Suppressor macrophage treated with lipopolysaccharide for 1 hour (primary cell): ENCODE data around the gene RPIA.

Source experiments
- DNase-seq, 3 donors: peaks; one replicate each; pipeline ENCODE4 v3.0.0-alpha.2; 2020 to 2022

RPIA gene

GRCh38 chr2:88686320-88686719, 5.2 kb upstream of the RPIA start:
- no peak for DNase-seq

GRCh38 chr2:88687384-88687783, 4.1 kb upstream of the RPIA start:
- DNase-seq: no peak

- peak in 1 of 3 donors; percentile 13 for DNase-seq
These were observed 708 bp upstream of the RPIA start for GRCh38 chr2:88690591-88691338.

GRCh38 chr2:88692187-88692586, 714 bp downstream of the RPIA start:
- peak; percentile 33 to 57 (median 37) for DNase-seq

- peak; percentile 20 to 47 (median 39) for DNase-seq
These were observed 2.5 kb downstream of the RPIA start for GRCh38 chr2:88693911-88694414.

GRCh38 chr2:88696611-88697010, 5.1 kb downstream of the RPIA start:
- no peak for DNase-seq

- DNase-seq: no peak
These were observed 6.0 kb downstream of the RPIA start for GRCh38 chr2:88697370-88698026.

- DNase-seq: no peak
These were observed 6.5 kb downstream of the RPIA start for GRCh38 chr2:88698027-88698413.

GRCh38 chr2:88698498-88699233, 7.2 kb downstream of the RPIA start:
- DNase-seq: no peak

- no peak for DNase-seq
These were observed 15.5 kb downstream of the RPIA start for GRCh38 chr2:88707003-88707402.

- DNase-seq: no peak
These were observed 17.7 kb downstream of the RPIA start for GRCh38 chr2:88709181-88709631.

GRCh38 chr2:88711289-88711688, 19.8 kb downstream of the RPIA start:
- DNase-seq: no peak

GRCh38 chr2:88711897-88712296, 20.4 kb downstream of the RPIA start:
- no peak for DNase-seq

- DNase-seq: no peak
These were observed 21.9 kb downstream of the RPIA start for GRCh38 chr2:88713408-88713807.

GRCh38 chr2:88714667-88715066, 23.2 kb downstream of the RPIA start:
- no peak for DNase-seq

GRCh38 chr2:88720399-88720798, 28.9 kb downstream of the RPIA start:
- DNase-seq: no peak

GRCh38 chr2:88721268-88721667, 29.8 kb downstream of the RPIA start:
- DNase-seq: no peak

GRCh38 chr2:88724643-88725332, 33.3 kb downstream of the RPIA start:
- no peak for DNase-seq

- peak in 1 of 3 donors; percentile 5 for DNase-seq
These were observed 37.7 kb downstream of the RPIA start for GRCh38 chr2:88729061-88729745.

- DNase-seq: no peak
These were observed 41.9 kb downstream of the RPIA start for GRCh38 chr2:88733155-88733902.

- DNase-seq: no peak
These were observed 43.7 kb downstream of the RPIA start for GRCh38 chr2:88735133-88735532.

GRCh38 chr2:88735853-88736252, 44.4 kb downstream of the RPIA start:
- peak; percentile 30 to 42 (median 37) for DNase-seq
